ENCODE data around the gene NAPA. TPM values are rescaled to one million over a fixed set of nuclear protein-coding genes. Genes with fewer than 3 reads are reported as not detected.

The NAPA gene
- total RNA-seq, 4 donors from 2014 or later: 146 to 354 (median 213) TPM

GRCh38 chr19:47469363-47469700 is 45.5 kb downstream of the NAPA start:
- TF ChIP-seq, protein P1, sequence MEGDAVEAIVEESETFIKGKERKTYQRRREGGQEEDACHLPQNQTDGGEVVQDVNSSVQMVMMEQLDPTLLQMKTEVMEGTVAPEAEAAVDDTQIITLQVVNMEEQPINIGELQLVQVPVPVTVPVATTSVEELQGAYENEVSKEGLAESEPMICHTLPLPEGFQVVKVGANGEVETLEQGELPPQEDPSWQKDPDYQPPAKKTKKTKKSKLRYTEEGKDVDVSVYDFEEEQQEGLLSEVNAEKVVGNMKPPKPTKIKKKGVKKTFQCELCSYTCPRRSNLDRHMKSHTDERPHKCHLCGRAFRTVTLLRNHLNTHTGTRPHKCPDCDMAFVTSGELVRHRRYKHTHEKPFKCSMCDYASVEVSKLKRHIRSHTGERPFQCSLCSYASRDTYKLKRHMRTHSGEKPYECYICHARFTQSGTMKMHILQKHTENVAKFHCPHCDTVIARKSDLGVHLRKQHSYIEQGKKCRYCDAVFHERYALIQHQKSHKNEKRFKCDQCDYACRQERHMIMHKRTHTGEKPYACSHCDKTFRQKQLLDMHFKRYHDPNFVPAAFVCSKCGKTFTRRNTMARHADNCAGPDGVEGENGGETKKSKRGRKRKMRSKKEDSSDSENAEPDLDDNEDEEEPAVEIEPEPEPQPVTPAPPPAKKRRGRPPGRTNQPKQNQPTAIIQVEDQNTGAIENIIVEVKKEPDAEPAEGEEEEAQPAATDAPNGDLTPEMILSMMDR (IDR thresholded peaks at IDR 0.05): no peak
- TF ChIP-seq POLR2A (IDR thresholded peaks at IDR 0.05): no peak
- no peak for DNase-seq
- no peaks in the 10 kb centered on the region for H3K36me3 ChIP-seq
- no peaks in the 10 kb centered on the region for H3K9me3 ChIP-seq
- H3K27me3 ChIP-seq: peaks cover 11% of the 10 kb centered on the region
- 9 to 13% methylated on average over 6 of the region's 6 CpGs for WGBS, 2 donors
- H3K27ac ChIP-seq: no peak overlapping the region
- intact Hi-C loops (cut with DNase I): no loop called here
- no peak overlapping the region for H3K4me3 ChIP-seq (replicated peaks in 1 of 3)
- peaks cover 0 to 7% of the 10 kb centered on the region in 2 donors for H3K4me1 ChIP-seq

- WGBS, 2 donors: 40 to 44% methylated on average over 9 of the region's 9 CpGs
- intact Hi-C loops (cut with DNase I): no loop called here
- peaks cover 11% of the 10 kb centered on the region for H3K27me3 ChIP-seq
Observed at GRCh38 chr19:47467914-47468313, 46.9 kb downstream of the NAPA start.

GRCh38 chr19:47465957-47466356 is 48.9 kb downstream of the NAPA start:
- Histone ChIP-seq H3K4me1 (no peaks in the 10 kb centered on the region), H3K9me3 (no peaks in the 10 kb centered on the region), H3K27ac (no peak overlapping the region), H3K36me3 (no peaks in the 10 kb centered on the region), H3K4me3 (replicated peaks in 1 of 3) (no peak overlapping the region), H3K27me3 (peaks cover 3% of the 10 kb centered on the region)
- TF ChIP-seq POLR2A (IDR thresholded peaks at IDR 0.05): no peak
- TF ChIP-seq, protein P1 (IDR thresholded peaks at IDR 0.05): no peak
- DNase-seq: no peak
- 80 to 88% methylated on average over 14 to 25 of the region's 27 CpGs for WGBS, 2 donors
- intact Hi-C loops (cut with DNase I): no loop called here

More at GRCh38 chr19:47467914-47468313, 46.9 kb downstream of the NAPA start:
- no peak overlapping the region for H3K4me3 ChIP-seq (replicated peaks in 1 of 3)
- TF ChIP-seq, protein P1 (IDR thresholded peaks at IDR 0.05): no peak
- no peak for TF ChIP-seq POLR2A (IDR thresholded peaks at IDR 0.05)
- no peaks in the 10 kb centered on the region for H3K36me3 ChIP-seq
- H3K4me1 ChIP-seq: peaks cover 0 to 7% of the 10 kb centered on the region in 2 donors
- H3K27ac ChIP-seq: no peak overlapping the region
- DNase-seq: no peak
- H3K9me3 ChIP-seq: no peaks in the 10 kb centered on the region

DNA sequence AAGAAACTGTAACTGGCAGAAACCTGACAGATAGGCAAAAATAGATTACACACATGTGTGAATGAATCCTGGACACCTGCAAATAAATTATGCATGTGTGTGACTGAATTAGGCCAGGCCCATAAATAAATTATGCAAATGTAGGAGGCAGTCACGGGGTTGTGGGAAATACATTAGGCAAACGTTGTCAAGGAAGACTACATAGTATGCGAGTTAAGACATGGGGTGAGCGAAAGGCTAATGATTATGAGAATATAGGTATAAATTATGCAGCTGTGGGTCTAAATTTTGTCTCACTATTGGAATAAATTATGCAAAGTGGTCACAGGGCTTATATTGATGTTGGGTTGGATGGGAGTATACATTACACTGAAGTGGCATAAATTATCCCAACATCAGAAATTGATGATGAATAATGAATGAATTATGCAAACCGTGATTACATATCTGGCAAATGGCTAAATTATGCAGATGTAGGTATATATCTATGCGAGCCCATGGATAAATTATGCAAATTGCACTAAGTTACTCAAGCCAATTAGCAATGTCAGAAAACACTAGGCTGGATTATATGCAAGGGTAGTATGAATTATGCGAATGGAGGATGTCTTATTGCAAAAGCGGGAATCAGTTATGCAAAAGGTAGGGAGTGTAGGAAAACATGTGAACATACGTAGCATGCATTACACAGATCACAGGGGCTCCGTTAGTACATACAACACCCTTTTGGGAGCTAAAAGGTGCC is 50.0 kb downstream of the NAPA start:
- no peak overlapping the region for H3K4me3 ChIP-seq (replicated peaks in 1 of 3)
- TF ChIP-seq, protein P1 (IDR thresholded peaks at IDR 0.05): no peak
- no peak for TF ChIP-seq POLR2A (IDR thresholded peaks at IDR 0.05)
- DNase-seq: no peak
- intact Hi-C loops (cut with DNase I): no loop called here
- no peaks in the 10 kb centered on the region for H3K27me3 ChIP-seq
- 70 to 73% methylated on average over 10 of the region's 10 CpGs for WGBS, 2 donors
- H3K9me3 ChIP-seq: no peaks in the 10 kb centered on the region
- no peak overlapping the region for H3K27ac ChIP-seq
- H3K36me3 ChIP-seq: no peaks in the 10 kb centered on the region
- no peaks in the 10 kb centered on the region for H3K4me1 ChIP-seq

DNA sequence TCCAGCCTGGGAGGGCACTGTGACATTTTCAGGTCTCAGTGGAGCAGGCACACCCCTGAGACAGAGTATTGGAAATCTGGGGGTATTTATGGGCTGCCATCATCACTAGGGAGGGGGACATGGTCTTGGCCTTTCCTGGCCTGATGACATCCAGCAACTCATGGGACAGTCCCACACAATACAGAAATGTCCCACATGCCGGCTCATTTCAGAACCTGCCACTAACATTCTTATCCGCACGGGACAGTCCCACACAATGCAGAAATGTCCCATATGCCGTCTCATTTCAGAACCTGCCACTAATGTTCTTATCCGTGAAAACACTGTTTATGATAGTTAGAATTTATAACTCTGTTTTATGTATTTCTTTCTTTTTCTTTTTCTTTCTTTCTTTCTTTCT is 53.0 kb downstream of the NAPA start:
- 85 to 90% methylated on average over 5 of the region's 5 CpGs for WGBS, 2 donors
- H3K27me3 ChIP-seq: peaks cover 6% of the 10 kb centered on the region
- intact Hi-C loops (cut with DNase I): no loop called here
- no peaks in the 10 kb centered on the region for H3K36me3 ChIP-seq
- peaks cover 0 to 6% of the 10 kb centered on the region in 2 donors for H3K4me1 ChIP-seq
- no peak overlapping the region for H3K27ac ChIP-seq
- H3K9me3 ChIP-seq: no peaks in the 10 kb centered on the region
- H3K4me3 ChIP-seq (replicated peaks in 1 of 3): no peak overlapping the region
- DNase-seq: no peak
- no peak for TF ChIP-seq POLR2A (IDR thresholded peaks at IDR 0.05)

Measured in thyroid gland (tissue), 4 donors.